Brain pericyte (primary cell): ENCODE measurements around the gene SMAD7.
"Not testable (repeated sequence)": the region's sequence is repeated elsewhere in the genome, so short reads cannot be mapped to it uniquely, and the experiment has no call there.

Source experiments
- DNase-seq: peaks from one replicate; pipeline ENCODE4 v3.0.0-alpha.2; 2012; ENCODE audit warnings: low read depth, low spot score

The SMAD7 gene

GRCh38 chr18:48878471-48878870 lies 72.3 kb downstream of the SMAD7 start:
- DNase-seq, result no peak

GRCh38 chr18:48877941-48878340 lies 72.8 kb downstream of the SMAD7 start:
- no peak for DNase-seq

GRCh38 chr18:48876590-48876989 lies 74.2 kb downstream of the SMAD7 start:
- DNase-seq, result no peak

- no peak for DNase-seq
Measured at GRCh38 chr18:48875942-48876511, 74.7 kb downstream of the SMAD7 start.

- no peak for DNase-seq
Measured at GRCh38 chr18:48875314-48875941, 75.3 kb downstream of the SMAD7 start.

- no peak for DNase-seq
Measured at GRCh38 chr18:48874701-48875162, 76.0 kb downstream of the SMAD7 start.

- DNase-seq, result no peak
Measured at GRCh38 chr18:48874233-48874632, 76.5 kb downstream of the SMAD7 start.

- no peak for DNase-seq
Measured at GRCh38 chr18:48872234-48873145, 78.3 kb downstream of the SMAD7 start.

GRCh38 chr18:48871391-48872166 lies 79.2 kb downstream of the SMAD7 start:
- no peak for DNase-seq

- DNase-seq, result not testable (repeated sequence)
Measured at GRCh38 chr18:48870926-48871325, 79.8 kb downstream of the SMAD7 start.
